CD14-positive monocyte (primary cell): Measurements from ENCODE around the gene MUC20. TPM values are rescaled to one million over a fixed set of nuclear protein-coding genes. Genes with fewer than 3 reads are reported as not detected.

Source experiments
- DNase-seq, 3 donors: peaks; one replicate each; pipeline ENCODE4 v3.0.0-alpha.2; 2011 to 2022
- H2AFZ ChIP-seq: 2 replicates; pipeline ENCODE4 v1.6.0; 2012; ENCODE audit warnings: mild to moderate bottlenecking, low read depth, low read length, inconsistent platforms; ENCODE audit not compliant: insufficient read depth, poor library complexity, severe bottlenecking
- H3K27ac ChIP-seq, 2 donors: 1 replicate in 1 of 2; 2 replicates in 1 of 2; pipeline ENCODE4 v1.5.1; 2012 to 2013; ENCODE audit warnings: low read length in 2 of 2, control low read depth in 1 of 2, inconsistent platforms in 1 of 2, low read depth in 1 of 2, mild to moderate bottlenecking in 1 of 2
- H3K27me3 ChIP-seq, 2 donors: one replicate each; pipeline versions ENCODE4 v1.6.0 to v1.6.1; 2011 to 2013; ENCODE audit warnings: low read length in 2 of 2; ENCODE audit not compliant: control insufficient read depth in 2 of 2, insufficient read depth in 2 of 2
- H3K36me3 ChIP-seq, 2 donors: replicated peaks in 1 of 2; 1 replicate in 1 of 2; 2 replicates in 1 of 2; pipeline versions ENCODE4 v1.5.1 to v1.6.1; 2012 to 2013; ENCODE audit warnings: low read length in 2 of 2, control low read depth in 1 of 2, inconsistent platforms in 1 of 2, mild to moderate bottlenecking in 1 of 2; ENCODE audit not compliant: insufficient read depth in 2 of 2, control insufficient read depth in 1 of 2
- H3K4me1 ChIP-seq, 2 donors: 1 replicate in 1 of 2; 2 replicates in 1 of 2; pipeline versions ENCODE4 v1.5.1 to v1.6.1; 2012 to 2013; ENCODE audit warnings: low read length in 2 of 2, control low read depth in 1 of 2, inconsistent platforms in 1 of 2, mild to moderate bottlenecking in 1 of 2, moderate library complexity in 1 of 2; ENCODE audit not compliant: insufficient read depth in 2 of 2, control insufficient read depth in 1 of 2
- H3K4me2 ChIP-seq: replicated peaks from 2 replicates; pipeline ENCODE3; 2012; ENCODE audit warnings: low read length, moderate library complexity, mild to moderate bottlenecking; ENCODE audit not compliant: poor library complexity, severe bottlenecking; ENCODE audit errors: extremely low read depth
- H3K4me3 ChIP-seq, 3 experiments: fragments of 200-600 bp in 1 of 3; sonication (generic) in 1 of 3; replicated peaks in 1 of 3; 1 replicate in 2 of 3; 2 replicates in 1 of 3; pipeline ENCODE4 v1.5.1; 2011 to 2013; ENCODE audit warnings: low read length in 3 of 3, mild to moderate bottlenecking in 3 of 3, control low read depth in 2 of 3, low read depth in 2 of 3, inconsistent platforms in 1 of 3, moderate library complexity in 1 of 3
- H3K79me2 ChIP-seq: 2 replicates; pipeline ENCODE4 v1.6.0; 2012; ENCODE audit warnings: mild to moderate bottlenecking, control low read depth, inconsistent platforms, low read length, moderate library complexity; ENCODE audit not compliant: insufficient read depth
- H3K9ac ChIP-seq: 2 replicates; pipeline ENCODE4 v1.6.0; 2017; ENCODE audit warnings: low read length, mild to moderate bottlenecking; ENCODE audit not compliant: insufficient read depth, poor library complexity, severe bottlenecking
- H3K9me3 ChIP-seq, 2 donors: replicated peaks in 1 of 2; 1 replicate in 1 of 2; 2 replicates in 1 of 2; pipeline versions ENCODE4 v1.5.1 to v1.6.1; 2012 to 2013; ENCODE audit warnings: low read length in 2 of 2, control low read depth in 1 of 2; ENCODE audit not compliant: control insufficient read depth in 1 of 2, insufficient read depth in 1 of 2
- H4K20me1 ChIP-seq: 2 replicates; pipeline ENCODE4 v1.6.0; 2012; ENCODE audit warnings: mild to moderate bottlenecking, low read length, control low read depth, moderate library complexity; ENCODE audit not compliant: insufficient read depth
- H3K27ac Mint-ChIP-seq, 7 donors: one replicate each; pipeline ENCODE4 v1.8.0; 2020; ENCODE audit warnings: mild to moderate bottlenecking in 7 of 7, mixed read lengths in 7 of 7, moderate library complexity in 6 of 7, inconsistent platforms in 2 of 7
- H3K27me3 Mint-ChIP-seq, 3 donors: one replicate each; pipeline ENCODE4 v1.8.0; 2021 to 2022; ENCODE audit warnings: low read depth in 3 of 3, mild to moderate bottlenecking in 3 of 3, mixed read lengths in 3 of 3, moderate library complexity in 3 of 3, inconsistent platforms in 1 of 3
- H3K36me3 Mint-ChIP-seq, 2 donors: one replicate each; pipeline ENCODE4 v1.8.0; 2020; ENCODE audit warnings: mixed read lengths in 2 of 2, inconsistent platforms in 1 of 2, mild to moderate bottlenecking in 1 of 2
- H3K4me1 Mint-ChIP-seq: one replicate; pipeline ENCODE4 v1.8.0; 2020; ENCODE audit warnings: mild to moderate bottlenecking, mixed read lengths
- H3K4me3 Mint-ChIP-seq, 2 donors: one replicate each; pipeline ENCODE4 v1.8.0; 2020; ENCODE audit warnings: mild to moderate bottlenecking in 2 of 2, mixed read lengths in 2 of 2, moderate library complexity in 1 of 2
- H3K9me3 Mint-ChIP-seq, 7 donors: one replicate each; pipeline ENCODE4 v1.8.0; 2020 to 2022; ENCODE audit warnings: mixed read lengths in 7 of 7, mild to moderate bottlenecking in 6 of 7, moderate library complexity in 6 of 7, inconsistent platforms in 2 of 7
- CTCF ChIP-seq: fragments of 200-600 bp; IDR thresholded peaks from one replicate; pipeline ENCODE4 v1.8.0; 2022; ENCODE audit warnings: antibody characterized with exemption, mild to moderate bottlenecking
- WGBS: methylation state at CpG from one replicate; pipeline ENCODE4 v1.1.5; 2013; ENCODE audit warnings: missing lambda C conversion rate; ENCODE audit not compliant: insufficient coverage; 5-methylcytosine and 5-hydroxymethylcytosine counted together
- intact Hi-C, 2 donors: fragments of 100-400 bp; cut with micrococcal nuclease; formaldehyde crosslinking; loops; one replicate each; pipeline versions ENCODE4 v1.15.0 to v1.15.1; 2023
- polyA plus RNA-seq, 3 donors: library from polyadenylated mRNA; depleted of rRNA in 1 of 3; unstranded in 2 of 3; stranded (reverse) in 1 of 3; fragments of 300-500 nt in 2 of 3; fragments of >200 nt in 1 of 3; fragmentation: Illumina TruSeq in 2 of 3; gene quantifications; 1 replicate in 2 of 3; 2 replicates in 1 of 3; pipeline ENCODE4 v1.2.3, GENCODE V29; 2012 to 2021

The MUC20 gene
- polyA plus RNA-seq, 3 donors = 5.4 TPM; not detected in 2

- 92% methylated on average over 1 of the region's 4 CpGs for WGBS
- Mint-ChIP-seq H3K27ac (no peak overlapping the region), H3K4me3 (no peak overlapping the region)
Observed at GRCh38 chr3:195744437-195744836, 23.7 kb downstream of the MUC20 start.

GRCh38 chr3:195746346-195746745 is 25.6 kb downstream of the MUC20 start:
- H3K27ac Mint-ChIP-seq = no peak overlapping the region

More at GRCh38 chr3:195744437-195744836, 23.7 kb downstream of the MUC20 start:
- peaks cover 7% of the 10 kb centered on the region for H3K4me1 Mint-ChIP-seq
- Histone ChIP-seq H3K9ac (no peak overlapping the region), H3K4me3 (no peak overlapping the region), H3K4me1 (peaks cover 0 to 6% of the 10 kb centered on the region in 2 donors), H3K27ac (no peak overlapping the region), H3K9me3 (no peaks in the 10 kb centered on the region), H3K27me3 (no peaks in the 10 kb centered on the region), H3K36me3 (no peaks in the 10 kb centered on the region), H2AFZ (no peak overlapping the region), H4K20me1 (no peaks in the 10 kb centered on the region), H3K79me2 (no peaks in the 10 kb centered on the region), H3K4me2 (no peak overlapping the region)
- peaks cover 13 to 22% (median 14%) of the 10 kb centered on the region in 3 donors for H3K27me3 Mint-ChIP-seq
- H3K36me3 Mint-ChIP-seq = no peaks in the 10 kb centered on the region
- intact Hi-C loops = loop anchor here in 1 of 2 donors (10.0 kb wide), 1 partner anchor 120 kb away; no protein-coding TSS in a partner anchor
- no peak for DNase-seq
- peaks cover 0 to 3% (median 0%) of the 10 kb centered on the region in 7 donors for H3K9me3 Mint-ChIP-seq
- TF ChIP-seq CTCF = no peak

More at GRCh38 chr3:195746346-195746745, 25.6 kb downstream of the MUC20 start:
- Mint-ChIP-seq H3K9me3 (peaks cover 0 to 3% (median 0%) of the 10 kb centered on the region in 7 donors), H3K27me3 (peaks cover 10 to 22% (median 16%) of the 10 kb centered on the region in 3 donors), H3K4me1 (peaks cover 7% of the 10 kb centered on the region), H3K4me3 (no peak overlapping the region), H3K36me3 (no peaks in the 10 kb centered on the region)
- Histone ChIP-seq H3K36me3 (no peaks in the 10 kb centered on the region), H3K9ac (no peak overlapping the region), H2AFZ (no peak overlapping the region), H3K27ac (no peak overlapping the region), H3K79me2 (no peaks in the 10 kb centered on the region), H4K20me1 (no peaks in the 10 kb centered on the region), H3K4me2 (no peak overlapping the region), H3K9me3 (no peaks in the 10 kb centered on the region), H3K4me3 (no peak overlapping the region), H3K27me3 (no peaks in the 10 kb centered on the region), H3K4me1 (peaks cover 0 to 6% of the 10 kb centered on the region in 2 donors)
- no peak for TF ChIP-seq CTCF
- intact Hi-C loops = loop anchor here (5.0 to 10.0 kb wide), 2 partner anchors 122 to 124 kb away; no protein-coding TSS in a partner anchor
- no peak for DNase-seq
- WGBS = 90% methylated on average over 7 of the region's 8 CpGs
